HepG2 (cell line): Measurements from ENCODE around the gene NAV2. TPM values are rescaled to one million over a fixed set of nuclear protein-coding genes. Genes with fewer than 3 reads are reported as not detected.

Source experiments
- ATAC-seq: fragments of 200-7000 bp; cut with Tn5 transposase; 3 replicates; pipeline ENCODE4 v1.9.1; 2020; ENCODE audit warnings: mild to moderate bottlenecking, moderate library complexity
- BruUV-seq: library from RNA; stranded (reverse); fragments of 400-500 nt; replicated peaks from 2 replicates; lab custom pipeline; 2021; lab: Mats Ljungman, UMichigan
- CTCF ChIA-PET: fragments of 300-600 bp; formaldehyde crosslinking; extraction: SDS; loops from one replicate; lab custom pipeline; 2021; ENCODE audit warnings: low total read pairs, inconsistent platforms, low intra/inter-chr PET ratio; lab: Yijun Ruan, JAX
- POLR2A ChIA-PET: fragments of 350-600 bp; sonication (Branson Sonifier 250); formaldehyde crosslinking; loops from one replicate; lab custom pipeline; 2020; ENCODE audit warnings: antibody characterized with exemption, inconsistent platforms; lab: Yijun Ruan, JAX
- DNase-seq: peaks from one replicate; pipeline ENCODE4 v3.0.0-alpha.2; 2015; ENCODE audit warnings: low spot score
- FAIRE-seq: peaks from 3 replicates; lab custom pipeline; 2011; peaks lifted over from hg19 to GRCh38; lab: Jason Lieb, UNC
- H2AFZ ChIP-seq: one replicate; pipeline ENCODE4 v1.6.1; 2011; ENCODE audit warnings: low read length, inconsistent platforms
- H3K27ac ChIP-seq: fragments of 300-600 bp; 3 replicates; pipeline ENCODE4 v1.8.0; 2011; ENCODE audit warnings: mixed run types, mild to moderate bottlenecking, mixed read lengths, low read length, inconsistent platforms; ENCODE audit not compliant: insufficient read depth; ENCODE audit errors: extremely low read length
- H3K27me3 ChIP-seq, 2 experiments: fragments of 200-600 bp in 1 of 2; 2 replicates in 1 of 2; 3 replicates in 1 of 2; pipeline versions ENCODE4 v1.6.0 to v1.8.0; 2011; ENCODE audit warnings: low read length in 2 of 2, mild to moderate bottlenecking in 2 of 2, moderate library complexity in 2 of 2, inconsistent platforms in 1 of 2; ENCODE audit not compliant: insufficient read depth in 2 of 2, control insufficient read depth in 1 of 2
- H3K36me3 ChIP-seq, 2 experiments: fragments of 200-600 bp in 1 of 2; replicated peaks in 1 of 2; 2 replicates in 1 of 2; 3 replicates in 1 of 2; pipeline versions ENCODE4 v1.5.1 to v1.8.0; 2011; ENCODE audit warnings: low read length in 2 of 2, inconsistent platforms in 1 of 2; ENCODE audit not compliant: insufficient read depth in 2 of 2, control insufficient read depth in 1 of 2
- H3K4me1 ChIP-seq: 2 replicates; pipeline ENCODE4 v1.5.1; 2012; ENCODE audit warnings: low read length, inconsistent platforms; ENCODE audit not compliant: insufficient read depth
- H3K4me2 ChIP-seq: 2 replicates; pipeline ENCODE4 v1.6.0; 2011; ENCODE audit warnings: low read depth, low read length, inconsistent platforms
- H3K4me3 ChIP-seq, 3 experiments: fragments of 200-600 bp in 1 of 3; sonication (generic), shearing (Covaris generic) in 1 of 3; replicated peaks in 1 of 3; 2 replicates each; pipeline ENCODE4 v1.5.1; 2011 to 2016; ENCODE audit warnings: low read length in 3 of 3, inconsistent platforms in 2 of 3, low read depth in 2 of 3, mild to moderate bottlenecking in 2 of 3, control low read depth in 1 of 3, mixed read lengths in 1 of 3; ENCODE audit not compliant: insufficient read depth in 1 of 3
- H3K79me2 ChIP-seq: one replicate; pipeline ENCODE4 v1.6.1; 2011; ENCODE audit warnings: low read length, inconsistent platforms; ENCODE audit not compliant: insufficient read depth
- H3K9ac ChIP-seq: 2 replicates; pipeline ENCODE4 v1.6.0; 2011; ENCODE audit warnings: mild to moderate bottlenecking, low read depth, low read length, inconsistent platforms; ENCODE audit not compliant: insufficient read depth
- H3K9me3 ChIP-seq: 2 replicates; pipeline ENCODE4 v1.5.1; 2012; ENCODE audit warnings: mild to moderate bottlenecking, low read length
- H4K20me1 ChIP-seq: 2 replicates; pipeline ENCODE4 v1.6.0; 2011; ENCODE audit warnings: inconsistent platforms, mild to moderate bottlenecking, low read length, moderate library complexity; ENCODE audit not compliant: insufficient read depth
- AHR ChIP-seq: IDR thresholded peaks from 2 replicates; pipeline ENCODE4 v1.6.1; 2018; ENCODE audit warnings: missing genetic modification reagents, missing compliant biosample characterization
- FOXM1 ChIP-seq: sonication (generic); formaldehyde crosslinking; IDR thresholded peaks from 2 replicates; pipeline ENCODE4 v1.5.0; 2020; ENCODE audit warnings: missing genetic modification reagents
- HHEX ChIP-seq: IDR thresholded peaks from 2 replicates; pipeline ENCODE4 v1.6.1; 2016; ENCODE audit warnings: control low read depth
- HINFP ChIP-seq: sonication (generic); formaldehyde crosslinking; IDR thresholded peaks from 2 replicates; pipeline ENCODE4 v1.4.0; 2020; ENCODE audit warnings: low read depth, mild to moderate bottlenecking, missing genetic modification reagents
- KDM1A ChIP-seq: IDR thresholded peaks from 2 replicates; pipeline ENCODE4 v1.6.1; 2016; ENCODE audit warnings: missing compliant biosample characterization
- NFYC ChIP-seq: IDR thresholded peaks from 2 replicates; pipeline ENCODE4 v1.6.1; 2016; ENCODE audit warnings: missing genetic modification reagents, missing compliant biosample characterization
- NR2F2 ChIP-seq: IDR thresholded peaks from 2 replicates; pipeline ENCODE4 v1.6.1; 2012; ENCODE audit warnings: low read depth, inconsistent platforms, borderline replicate concordance
- PATZ1 ChIP-seq: sonication (generic); formaldehyde crosslinking; IDR thresholded peaks from 2 replicates; pipeline ENCODE4 v1.4.0; 2020; ENCODE audit warnings: missing genetic modification reagents
- PBX2 ChIP-seq: IDR thresholded peaks from 2 replicates; pipeline ENCODE4 v1.6.1; 2016; ENCODE audit warnings: control low read depth
- RAD51 ChIP-seq: fragments of 450-650 bp; IDR thresholded peaks from 2 replicates; pipeline ENCODE4 v1.6.1; 2016; ENCODE audit warnings: borderline replicate concordance
- TARDBP ChIP-seq: sonication (generic); formaldehyde crosslinking; IDR thresholded peaks from 2 replicates; pipeline ENCODE4 v1.8.0; 2022; ENCODE audit warnings: mild to moderate bottlenecking, missing genetic modification reagents
- ZMYM3 ChIP-seq: sonication (generic); formaldehyde crosslinking; IDR thresholded peaks from 2 replicates; pipeline ENCODE4 v1.5.1; 2020; ENCODE audit warnings: mild to moderate bottlenecking, missing genetic modification reagents
- ZSCAN12 ChIP-seq: sonication (generic); formaldehyde crosslinking; IDR thresholded peaks from 2 replicates; pipeline ENCODE4 v1.9.0; 2021; ENCODE audit warnings: mild to moderate bottlenecking, missing genetic modification reagents
- WGBS: methylation state at CpG from one replicate; pipeline ENCODE4 v1.1.6; 2017; ENCODE audit warnings: low lambda C conversion rate; 5-methylcytosine and 5-hydroxymethylcytosine counted together
- in situ Hi-C: cut with HindIII; loops from 2 replicates; pipeline ENCODE4 v1.10.0; 2017; ENCODE audit warnings: low pct_unique_long_range_greater_than_20kb; ENCODE audit not compliant: extremely low pct_ligation_motif_present
- intact Hi-C: fragments of 100-400 bp; cut with micrococcal nuclease; formaldehyde crosslinking; loops from one replicate; pipeline ENCODE4 v1.10.0; 2022; ENCODE audit not compliant: unreplicated experiment
- polyA plus RNA-seq, 8 experiments: library from polyadenylated mRNA; depleted of rRNA in 3 of 8; stranded (reverse) in 7 of 8; unstranded in 1 of 8; fragments of >200 nt; fragmentation: Illumina TruSeq in 4 of 8; extraction: Trizol in 4 of 8; gene quantifications; 2 replicates each; pipeline versions ENCODE4 v1.2.1 to v1.2.3, GENCODE V29; 2011 to 2016; ENCODE audit warnings: low read depth in 4 of 8, missing spikeins in 1 of 8, mixed read lengths in 1 of 8; ENCODE audit not compliant: insufficient read depth in 1 of 8
- total RNA-seq, 5 experiments: library from RNA; depleted of rRNA; stranded (reverse); fragments of >200 nt; fragmentation: Illumina TruSeq; extraction: Trizol; gene quantifications; 2 replicates each; pipeline ENCODE4 v1.2.3, GENCODE V29; 2016; ENCODE audit warnings: low read depth in 1 of 5

NAV2 gene
- total and polyA plus RNA-seq, 2 of the 13 experiments (the other 11 are each of a cell fraction or from before 2014, with no cell fraction given): 9.3 to 34.6 TPM

- in situ Hi-C loops (no loop called here), intact Hi-C loops (no loop called here)
- FAIRE-seq (no peak), ATAC-seq (no peak), DNase-seq (no peak)
- peaks cover 10% of the 10 kb centered on the region for H3K4me1 ChIP-seq
- TF ChIP-seq NFYC (CRISPR knock-in tag) (no peak), ZSCAN12 (CRISPR knock-in tag) (no peak), ZMYM3 (no peak), KDM1A (no peak), AHR (no peak), HHEX (CRISPR knock-in tag) (no peak), FOXM1 (CRISPR knock-in tag) (no peak), HINFP (CRISPR knock-in tag) (no peak), PBX2 (CRISPR knock-in tag) (no peak), PATZ1 (no peak), NR2F2 (no peak), RAD51 (no peak), TARDBP (CRISPR knock-in tag) (no peak)
- H3K9me3 ChIP-seq: no peaks in the 10 kb centered on the region
- H3K36me3 ChIP-seq: no peaks in the 10 kb centered on the region
- BruUV-seq: no TSS peak
- no peak overlapping the region for H3K9ac ChIP-seq
- WGBS: 8% methylated on average over 4 of the region's 6 CpGs
- no peak overlapping the region for H3K4me3 ChIP-seq
- H3K27ac ChIP-seq: no peak overlapping the region
- H4K20me1 ChIP-seq: no peaks in the 10 kb centered on the region
- no peak overlapping the region for H2AFZ ChIP-seq
- ChIA-PET POLR2A (no interaction called here), CTCF (no interaction called here)
- H3K27me3 ChIP-seq: peaks cover 0 to 17% of the 10 kb centered on the region in 2 experiments; a peak in 2 of 5 replicates
- no peak overlapping the region for H3K4me2 ChIP-seq
- H3K79me2 ChIP-seq: no peaks in the 10 kb centered on the region
These were observed 155.7 kb downstream of the NAV2 start for GRCh38 chr11:19868281-19868821.
